GM12864 (cell line): ENCODE measurements around the gene TSPEAR.

Experiments used
- DNase-seq: peaks from one replicate; pipeline ENCODE4 v3.0.0-alpha.2; 2011; ENCODE audit warnings: low read depth
- H3K4me3 ChIP-seq: 2 replicates; pipeline ENCODE4 v1.5.1; 2011; ENCODE audit warnings: mild to moderate bottlenecking, low read depth, low read length, control low read depth
- TF ChIP-seq, protein P1 (sequence below): IDR thresholded peaks from 2 replicates; pipeline ENCODE4 v1.5.1; 2011; ENCODE audit warnings: low read depth, mild to moderate bottlenecking, moderate library complexity, low read length, control low read depth, inconsistent platforms; ENCODE audit errors: missing control alignments

The TSPEAR gene

DNA sequence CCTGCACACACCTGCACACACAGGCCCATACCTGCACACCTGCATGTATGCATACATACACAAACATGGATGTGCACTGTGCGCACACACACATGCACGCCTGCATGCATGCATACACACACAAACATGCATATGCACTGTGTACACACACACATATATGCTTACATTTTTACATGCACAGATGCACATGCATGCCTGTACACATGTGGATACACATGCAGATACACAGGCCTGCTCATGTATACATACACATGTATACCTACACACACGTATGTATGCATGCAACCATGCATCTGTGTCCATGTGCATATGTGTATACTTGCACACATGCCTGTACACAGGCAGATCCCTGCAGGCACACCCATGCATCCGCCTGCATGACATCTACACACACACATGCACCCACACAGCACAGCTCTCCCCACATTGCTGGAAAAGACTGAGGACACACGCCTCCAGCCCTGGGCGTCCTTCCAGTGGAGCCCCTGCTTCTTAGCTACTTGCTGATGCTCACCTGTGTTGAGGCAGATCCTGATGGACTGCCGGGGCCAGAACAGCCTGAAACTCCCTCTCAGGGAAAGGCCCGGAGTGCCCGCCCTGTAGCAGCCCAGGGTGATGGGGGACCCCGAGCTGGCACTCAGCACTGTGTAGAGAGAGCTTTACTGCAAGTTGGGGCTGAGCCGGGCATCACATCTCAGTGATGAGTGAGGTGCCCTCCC lies 200.0 kb downstream of the TSPEAR start:
- H3K4me3 ChIP-seq: no peak overlapping the region
- TF ChIP-seq, protein P1, sequence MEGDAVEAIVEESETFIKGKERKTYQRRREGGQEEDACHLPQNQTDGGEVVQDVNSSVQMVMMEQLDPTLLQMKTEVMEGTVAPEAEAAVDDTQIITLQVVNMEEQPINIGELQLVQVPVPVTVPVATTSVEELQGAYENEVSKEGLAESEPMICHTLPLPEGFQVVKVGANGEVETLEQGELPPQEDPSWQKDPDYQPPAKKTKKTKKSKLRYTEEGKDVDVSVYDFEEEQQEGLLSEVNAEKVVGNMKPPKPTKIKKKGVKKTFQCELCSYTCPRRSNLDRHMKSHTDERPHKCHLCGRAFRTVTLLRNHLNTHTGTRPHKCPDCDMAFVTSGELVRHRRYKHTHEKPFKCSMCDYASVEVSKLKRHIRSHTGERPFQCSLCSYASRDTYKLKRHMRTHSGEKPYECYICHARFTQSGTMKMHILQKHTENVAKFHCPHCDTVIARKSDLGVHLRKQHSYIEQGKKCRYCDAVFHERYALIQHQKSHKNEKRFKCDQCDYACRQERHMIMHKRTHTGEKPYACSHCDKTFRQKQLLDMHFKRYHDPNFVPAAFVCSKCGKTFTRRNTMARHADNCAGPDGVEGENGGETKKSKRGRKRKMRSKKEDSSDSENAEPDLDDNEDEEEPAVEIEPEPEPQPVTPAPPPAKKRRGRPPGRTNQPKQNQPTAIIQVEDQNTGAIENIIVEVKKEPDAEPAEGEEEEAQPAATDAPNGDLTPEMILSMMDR: no peak
- DNase-seq: no peak

DNA sequence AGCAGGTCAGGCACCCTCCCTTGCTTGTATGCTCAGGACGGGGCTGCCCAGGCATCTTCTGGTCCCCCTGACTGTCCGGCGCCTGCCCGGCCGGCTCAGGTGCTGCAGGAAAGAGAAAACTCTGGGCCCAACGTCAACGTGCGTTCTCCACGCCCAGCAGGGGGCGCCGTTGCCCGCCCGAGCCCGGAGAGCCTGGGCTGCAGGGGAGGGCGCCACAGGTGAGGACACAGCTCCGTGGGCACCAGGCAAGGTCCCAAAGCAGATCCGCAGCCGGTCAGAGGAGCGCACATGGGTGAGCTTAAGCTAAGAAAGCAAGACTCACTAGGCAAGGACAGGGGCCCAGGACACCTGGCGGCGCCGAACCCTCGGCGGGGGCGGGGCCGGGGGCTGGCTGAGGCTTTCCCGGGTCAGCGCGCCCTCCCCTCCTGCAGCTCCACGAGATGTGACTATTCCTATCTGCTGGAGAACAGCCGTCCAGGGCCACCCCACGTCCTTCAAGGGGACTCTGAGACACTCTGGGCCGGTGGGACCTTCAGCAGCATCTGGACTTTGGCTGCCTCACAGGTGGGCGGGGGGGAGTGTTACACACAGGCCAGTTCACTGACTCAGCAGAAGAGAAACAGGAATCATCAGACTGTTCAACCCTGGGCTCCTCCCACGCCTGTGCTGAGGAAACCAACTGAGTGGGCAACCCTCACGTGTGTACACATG lies 200.7 kb downstream of the TSPEAR start:
- TF ChIP-seq, protein P1: peak; percentile 84
- no peak overlapping the region for H3K4me3 ChIP-seq
- no peak for DNase-seq

DNA sequence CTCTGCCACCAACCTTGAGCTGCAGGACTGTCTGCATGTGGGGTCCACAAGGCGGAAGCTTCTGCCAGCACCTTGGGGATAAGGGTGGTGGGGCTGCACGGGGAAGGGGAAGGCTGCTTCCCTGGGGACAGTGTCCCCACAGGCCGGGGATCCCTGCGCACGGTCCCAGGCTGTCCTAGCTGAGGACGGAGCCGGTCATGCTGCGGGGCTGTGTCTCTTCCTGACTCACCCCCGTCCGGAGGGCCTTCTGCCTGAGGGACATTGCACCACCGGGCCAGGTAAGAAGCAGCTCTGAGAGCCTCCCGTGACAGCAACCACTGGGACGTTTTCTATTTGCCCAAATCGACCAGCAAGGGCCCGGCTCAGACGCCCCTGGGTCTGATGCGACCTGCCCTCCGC lies 201.3 kb downstream of the TSPEAR start:
- no peak for DNase-seq
- no peak overlapping the region for H3K4me3 ChIP-seq
- TF ChIP-seq, protein P1: no peak

DNA sequence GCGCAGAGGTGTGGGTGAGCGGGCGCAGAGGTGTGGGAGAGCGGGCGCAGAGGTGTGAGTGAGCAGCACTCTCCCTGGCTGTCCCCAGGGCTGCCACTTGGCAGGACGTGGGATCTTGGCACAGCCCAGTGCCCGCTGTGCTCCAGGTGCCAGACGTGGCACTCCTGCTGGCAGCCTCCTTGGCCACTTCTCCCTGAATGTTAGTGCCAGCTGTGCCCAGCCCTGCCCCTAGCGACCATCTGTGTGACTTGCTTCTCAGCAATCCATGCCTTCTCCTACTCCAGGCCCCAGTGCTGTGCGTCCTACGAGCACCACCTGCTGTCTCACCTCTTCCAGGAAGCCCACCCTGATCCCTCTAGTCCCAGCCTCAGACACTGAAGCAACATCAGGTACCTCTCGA lies 201.8 kb downstream of the TSPEAR start:
- H3K4me3 ChIP-seq: no peak overlapping the region
- no peak for DNase-seq
- TF ChIP-seq, protein P1: peak; percentile 32

DNA sequence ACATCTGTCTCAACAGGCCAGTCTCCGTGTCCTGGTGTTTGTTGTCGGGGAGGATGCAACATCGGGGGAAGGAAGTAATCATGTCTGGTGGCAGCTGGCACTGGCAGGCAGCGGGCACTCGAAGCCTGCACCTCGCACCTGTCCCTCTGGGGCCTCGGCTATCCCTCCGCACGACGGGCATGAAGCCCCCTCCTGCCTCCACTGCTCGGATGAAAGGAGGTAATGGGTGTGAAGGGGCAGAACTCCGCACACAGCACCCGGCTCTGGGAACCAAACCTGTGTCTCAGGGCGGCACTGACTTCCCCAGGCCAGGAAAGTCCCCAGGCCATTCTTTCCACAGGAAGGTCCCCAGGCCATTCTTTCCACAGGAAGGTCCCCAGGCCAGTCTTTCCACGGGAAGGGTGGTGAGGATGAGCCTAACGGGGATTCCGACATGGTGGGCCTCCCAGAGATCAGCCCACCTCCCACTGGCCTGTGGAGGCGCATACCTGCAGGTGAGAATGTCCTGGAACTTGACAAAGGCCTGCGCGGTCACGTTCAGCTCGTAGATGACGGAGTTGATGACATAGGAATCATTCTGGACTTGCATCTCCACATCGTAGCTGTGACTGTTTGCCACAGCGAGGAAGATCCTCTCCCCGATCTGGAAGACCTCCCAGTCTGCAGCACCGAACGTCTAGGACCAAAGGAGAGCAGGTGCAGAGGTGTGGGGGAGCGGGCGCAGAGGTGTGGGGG lies 202.5 kb downstream of the TSPEAR start:
- TF ChIP-seq, protein P1: no peak
- DNase-seq: no peak
- no peak overlapping the region for H3K4me3 ChIP-seq

DNA sequence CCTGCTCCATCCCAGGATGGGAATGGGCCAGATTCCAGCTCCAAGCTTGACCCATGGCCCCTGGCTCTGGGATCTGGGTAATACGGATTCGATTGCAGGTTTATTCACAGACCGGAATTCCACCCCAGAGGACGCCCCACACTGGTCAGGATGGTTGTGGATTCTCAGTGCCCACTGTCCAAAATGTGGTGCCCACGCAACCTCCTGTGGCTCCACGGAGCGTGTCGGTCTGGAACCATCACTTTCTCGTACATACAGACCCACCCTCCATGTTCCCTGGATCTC lies 203.0 kb downstream of the TSPEAR start:
- H3K4me3 ChIP-seq: no peak overlapping the region
- TF ChIP-seq, protein P1: no peak
- DNase-seq: no peak
